Natural killer cell (primary cell): ENCODE measurements around the gene IWS1. TPM values are rescaled to one million over a fixed set of nuclear protein-coding genes. Genes with fewer than 3 reads are reported as not detected.
A peak's percentile ranks its signal among the peaks of the same experiment; 100 is the strongest.

Experiments used
- ATAC-seq, 3 donors: fragments of 150-1000 bp in 2 of 3; fragments of 200-7000 bp in 1 of 3; cut with Tn5 transposase; 1 replicate in 1 of 3; 2 replicates in 2 of 3; pipeline ENCODE4 v1.10.0; 2021; ENCODE audit warnings: mild to moderate bottlenecking in 2 of 3, moderate library complexity in 2 of 3
- DNase-seq, 2 donors: peaks; one replicate each; pipeline versions ENCODE4 v3.0.0 to v3.0.0-alpha.2; 2013 to 2021; ENCODE audit warnings: mixed read lengths in 1 of 2
- H3K27ac ChIP-seq: one replicate; pipeline ENCODE4 v1.5.1; 2013; ENCODE audit warnings: mild to moderate bottlenecking, low read length
- H3K27me3 ChIP-seq: one replicate; pipeline ENCODE4 v1.6.1; 2013; ENCODE audit warnings: low read length; ENCODE audit not compliant: control insufficient read depth, insufficient read depth
- H3K36me3 ChIP-seq: one replicate; pipeline ENCODE4 v1.6.1; 2013; ENCODE audit warnings: low read length; ENCODE audit not compliant: control insufficient read depth, insufficient read depth
- H3K4me1 ChIP-seq: one replicate; pipeline ENCODE4 v1.6.1; 2013; ENCODE audit warnings: low read length; ENCODE audit not compliant: control insufficient read depth, insufficient read depth
- H3K4me3 ChIP-seq: one replicate; pipeline ENCODE4 v1.5.1; 2013; ENCODE audit warnings: low read length
- H3K9me3 ChIP-seq: one replicate; pipeline ENCODE4 v1.6.1; 2013; ENCODE audit warnings: low read length; ENCODE audit not compliant: control insufficient read depth, insufficient read depth
- H3K27ac Mint-ChIP-seq, 2 donors: one replicate each; pipeline ENCODE4 v1.8.0; 2022; ENCODE audit warnings: mild to moderate bottlenecking in 2 of 2, mixed read lengths in 2 of 2, moderate library complexity in 1 of 2
- H3K27me3 Mint-ChIP-seq, 2 donors: one replicate each; pipeline ENCODE4 v1.8.0; 2022; ENCODE audit warnings: low read depth in 2 of 2, mixed read lengths in 2 of 2
- H3K36me3 Mint-ChIP-seq: one replicate; pipeline ENCODE4 v1.8.0; 2022; ENCODE audit warnings: mixed read lengths
- H3K4me1 Mint-ChIP-seq, 2 donors: one replicate each; pipeline ENCODE4 v1.8.0; 2022; ENCODE audit warnings: mixed read lengths in 2 of 2
- H3K4me3 Mint-ChIP-seq: one replicate; pipeline ENCODE4 v1.8.0; 2022; ENCODE audit warnings: mild to moderate bottlenecking, moderate library complexity, mixed read lengths
- H3K9me3 Mint-ChIP-seq, 2 donors: one replicate each; pipeline ENCODE4 v1.8.0; 2022; ENCODE audit warnings: mixed read lengths in 2 of 2
- CTCF ChIP-seq: fragments of 200-600 bp; IDR thresholded peaks from one replicate; pipeline ENCODE4 v1.8.0; 2022; ENCODE audit warnings: antibody characterized with exemption
- WGBS: methylation state at CpG from one replicate; pipeline ENCODE4 v1.1.7; 2013; ENCODE audit warnings: missing lambda C conversion rate; ENCODE audit not compliant: insufficient coverage; 5-methylcytosine and 5-hydroxymethylcytosine counted together
- intact Hi-C: fragments of 100-400 bp; cut with micrococcal nuclease; formaldehyde crosslinking; loops from one replicate; pipeline ENCODE4 v1.14.2; 2022
- total RNA-seq, 4 donors: library from RNA; stranded (reverse); fragments of 120-200 nt in 1 of 4; gene quantifications; one replicate each; pipeline versions ENCODE4 v1.2.3 to v1.2.4, GENCODE V29; 2013 to 2022

The IWS1 gene
- total RNA-seq, 3 donors from 2014 or later (not counting 1 experiment from before 2014, with no cell fraction given): 21.7 to 27.1 (median 23.9) TPM

DNA sequence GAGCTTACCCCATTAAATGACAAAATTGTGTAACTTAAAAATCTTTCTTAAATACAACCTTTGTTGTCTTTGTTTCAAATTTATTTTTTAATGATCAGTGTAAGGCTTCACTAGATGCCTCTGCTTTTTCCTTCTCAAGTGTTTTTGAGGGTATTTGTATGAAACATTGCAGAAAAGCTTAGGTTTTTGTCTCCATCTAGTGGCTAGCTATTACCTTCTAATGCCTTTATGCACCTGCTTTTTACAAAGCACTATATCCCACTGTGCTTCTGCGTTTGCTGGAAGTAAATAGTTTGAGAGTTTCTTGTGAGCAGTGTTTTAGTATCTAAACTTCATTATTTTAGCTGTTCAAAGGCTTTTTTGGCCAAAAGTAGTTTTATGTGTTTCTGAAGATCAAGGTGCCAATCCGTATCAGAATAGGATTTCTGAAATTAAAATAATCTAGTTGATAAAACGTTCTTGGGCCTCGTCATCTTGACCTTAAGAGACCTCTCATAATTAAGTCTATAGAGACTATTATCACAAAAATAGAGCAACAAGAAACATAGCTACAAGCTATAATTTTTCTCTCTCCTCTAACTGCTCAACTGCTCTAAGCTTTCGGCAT, 47.0 kb downstream of the IWS1 start:
- 93% methylated on average over 3 of the region's 5 CpGs for WGBS
- Mint-ChIP-seq H3K9me3 (no peaks in the 10 kb centered on the region), H3K4me3 (no peak overlapping the region), H3K36me3 (peaks cover 20% of the 10 kb centered on the region), H3K27me3 (no peaks in the 10 kb centered on the region), H3K4me1 (peaks cover under 1 to 5% of the 10 kb centered on the region in 2 donors), H3K27ac (peak overlapping the region in 1 of 2 donors; percentile 48)
- TF ChIP-seq CTCF: peak; percentile 73
- peak in 2 of 3 donors; percentile 57 to 64 for ATAC-seq
- intact Hi-C loops: loop anchor here (2.0 kb wide), 1 partner anchor 125 kb away; no protein-coding TSS in a partner anchor
- Histone ChIP-seq H3K36me3 (peaks cover 39% of the 10 kb centered on the region), H3K27ac (no peak overlapping the region), H3K27me3 (no peaks in the 10 kb centered on the region), H3K4me3 (no peak overlapping the region), H3K9me3 (no peaks in the 10 kb centered on the region), H3K4me1 (no peaks in the 10 kb centered on the region)
- DNase-seq: peak in 1 of 2 donors; percentile 69

- H3K27ac Mint-ChIP-seq: no peak overlapping the region
- Histone ChIP-seq H3K36me3 (peaks cover 8% of the 10 kb centered on the region), H3K9me3 (no peaks in the 10 kb centered on the region), H3K27me3 (no peaks in the 10 kb centered on the region), H3K4me3 (no peak overlapping the region), H3K4me1 (no peaks in the 10 kb centered on the region), H3K27ac (no peak overlapping the region)
- no peaks in the 10 kb centered on the region for H3K27me3 Mint-ChIP-seq
- H3K9me3 Mint-ChIP-seq: no peaks in the 10 kb centered on the region
- intact Hi-C loops: no loop called here
- no peak overlapping the region for H3K4me3 Mint-ChIP-seq
- ATAC-seq (no peak), DNase-seq (no peak)
- peaks cover 0 to 5% of the 10 kb centered on the region in 2 donors for H3K4me1 Mint-ChIP-seq
- peaks cover 14% of the 10 kb centered on the region for H3K36me3 Mint-ChIP-seq
- 100% methylated on average over 2 of the region's 2 CpGs for WGBS
- TF ChIP-seq CTCF: no peak
These were observed 50.5 kb downstream of the IWS1 start for GRCh38 chr2:127475788-127476187.

DNA sequence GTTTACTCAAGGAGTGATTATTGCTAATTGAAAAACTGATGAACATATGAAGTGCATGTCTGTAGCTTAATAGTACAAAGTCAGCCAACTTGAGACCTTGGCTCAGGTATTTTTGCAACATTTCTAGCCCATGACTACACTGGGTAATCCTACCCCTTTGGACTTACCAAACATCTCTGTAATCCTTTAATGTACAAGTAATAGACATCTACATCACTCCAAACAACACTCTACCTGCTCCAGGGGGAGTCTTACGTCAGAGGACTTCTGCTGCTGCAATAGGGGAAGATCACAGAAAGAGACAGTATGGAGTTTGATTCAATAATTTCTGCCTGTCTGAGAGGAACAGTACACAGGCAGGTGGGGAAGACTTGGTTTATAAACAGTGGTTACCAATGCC, 54.0 kb downstream of the IWS1 start:
- H3K36me3 ChIP-seq: peaks cover 12% of the 10 kb centered on the region
- Mint-ChIP-seq H3K27ac (no peak overlapping the region), H3K4me1 (no peaks in the 10 kb centered on the region), H3K4me3 (no peak overlapping the region), H3K27me3 (no peaks in the 10 kb centered on the region), H3K9me3 (no peaks in the 10 kb centered on the region), H3K36me3 (peaks cover 10% of the 10 kb centered on the region)
- no peak overlapping the region for H3K4me3 ChIP-seq
- DNase-seq (no peak), ATAC-seq (no peak)
- no peaks in the 10 kb centered on the region for H3K4me1 ChIP-seq
- intact Hi-C loops: no loop called here
- TF ChIP-seq CTCF: no peak
- no peak overlapping the region for H3K27ac ChIP-seq
- WGBS: no CpG with 5 or more reads among the region's 1 CpG
- H3K9me3 ChIP-seq: no peaks in the 10 kb centered on the region
- no peaks in the 10 kb centered on the region for H3K27me3 ChIP-seq
